AG09319 (cell line): ENCODE results near the gene FAM107B.
A peak's percentile ranks its signal among the peaks of the same experiment; 100 is the strongest.

Source experiments
- DNase-seq: peaks from one replicate; pipeline ENCODE4 v3.0.0-alpha.2; 2010; ENCODE audit warnings: low read depth; ENCODE audit errors: extremely low read depth
- TF ChIP-seq, protein P1 (sequence below): IDR thresholded peaks from 2 replicates; pipeline ENCODE4 v1.5.1; 2011; ENCODE audit warnings: low read depth, mild to moderate bottlenecking, inconsistent platforms, low read length, moderate library complexity

Gene FAM107B

DNA sequence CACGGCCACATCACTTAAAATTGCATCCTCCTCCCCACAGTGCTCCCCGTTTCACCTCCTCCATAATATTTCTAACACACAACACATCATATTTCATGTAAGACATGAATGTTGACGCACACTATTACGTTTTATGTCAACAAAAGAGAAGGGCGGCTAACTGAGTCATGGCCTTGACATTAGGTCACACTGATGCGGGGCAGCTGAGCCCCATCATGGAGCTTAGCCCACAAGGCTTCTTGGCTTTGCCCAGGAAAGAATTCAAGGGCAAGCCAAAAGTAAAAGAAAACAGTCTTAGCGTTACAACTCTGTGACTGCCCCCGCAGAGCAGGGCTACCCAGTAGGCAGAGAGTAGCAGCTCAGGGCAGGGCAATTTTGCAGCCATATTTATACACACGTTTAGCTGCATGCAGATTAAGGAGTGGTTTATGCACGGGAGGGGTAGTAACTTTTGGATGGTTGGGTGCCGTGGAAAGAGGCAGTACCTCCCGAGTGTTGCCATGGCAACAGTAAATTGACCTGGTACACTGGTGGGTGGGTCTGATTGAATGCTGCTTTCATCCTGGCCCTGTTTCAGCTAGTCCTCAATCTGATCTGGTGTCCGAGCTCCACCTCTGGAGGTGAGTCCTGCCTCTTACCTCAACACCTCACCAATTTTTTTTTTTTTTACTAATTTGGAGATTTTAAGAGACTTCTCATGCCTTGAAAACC lies 287.8 kb downstream of the FAM107B start:
- TF ChIP-seq, protein P1, sequence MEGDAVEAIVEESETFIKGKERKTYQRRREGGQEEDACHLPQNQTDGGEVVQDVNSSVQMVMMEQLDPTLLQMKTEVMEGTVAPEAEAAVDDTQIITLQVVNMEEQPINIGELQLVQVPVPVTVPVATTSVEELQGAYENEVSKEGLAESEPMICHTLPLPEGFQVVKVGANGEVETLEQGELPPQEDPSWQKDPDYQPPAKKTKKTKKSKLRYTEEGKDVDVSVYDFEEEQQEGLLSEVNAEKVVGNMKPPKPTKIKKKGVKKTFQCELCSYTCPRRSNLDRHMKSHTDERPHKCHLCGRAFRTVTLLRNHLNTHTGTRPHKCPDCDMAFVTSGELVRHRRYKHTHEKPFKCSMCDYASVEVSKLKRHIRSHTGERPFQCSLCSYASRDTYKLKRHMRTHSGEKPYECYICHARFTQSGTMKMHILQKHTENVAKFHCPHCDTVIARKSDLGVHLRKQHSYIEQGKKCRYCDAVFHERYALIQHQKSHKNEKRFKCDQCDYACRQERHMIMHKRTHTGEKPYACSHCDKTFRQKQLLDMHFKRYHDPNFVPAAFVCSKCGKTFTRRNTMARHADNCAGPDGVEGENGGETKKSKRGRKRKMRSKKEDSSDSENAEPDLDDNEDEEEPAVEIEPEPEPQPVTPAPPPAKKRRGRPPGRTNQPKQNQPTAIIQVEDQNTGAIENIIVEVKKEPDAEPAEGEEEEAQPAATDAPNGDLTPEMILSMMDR, result no peak
- DNase-seq, result no peak

DNA sequence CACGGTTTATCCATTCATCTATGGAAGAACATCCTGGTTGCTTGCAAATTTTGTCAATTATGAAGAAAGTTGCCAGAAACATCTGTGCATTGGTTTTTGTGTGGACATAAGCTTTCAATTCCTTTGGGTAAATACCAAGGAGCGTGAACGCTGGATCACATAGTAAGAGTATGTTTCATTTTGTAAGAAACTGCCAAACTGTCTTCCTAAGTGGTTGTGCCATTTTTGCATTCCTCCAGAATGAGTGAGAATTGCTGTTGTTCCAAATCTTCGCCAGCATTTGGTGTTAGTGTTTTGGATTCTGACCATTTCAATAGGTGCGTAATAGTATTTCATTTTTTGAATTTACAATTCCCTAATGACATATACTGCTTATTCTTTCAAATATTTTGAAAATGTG lies 288.7 kb downstream of the FAM107B start:
- TF ChIP-seq, protein P1, result no peak
- DNase-seq, result no peak

DNA sequence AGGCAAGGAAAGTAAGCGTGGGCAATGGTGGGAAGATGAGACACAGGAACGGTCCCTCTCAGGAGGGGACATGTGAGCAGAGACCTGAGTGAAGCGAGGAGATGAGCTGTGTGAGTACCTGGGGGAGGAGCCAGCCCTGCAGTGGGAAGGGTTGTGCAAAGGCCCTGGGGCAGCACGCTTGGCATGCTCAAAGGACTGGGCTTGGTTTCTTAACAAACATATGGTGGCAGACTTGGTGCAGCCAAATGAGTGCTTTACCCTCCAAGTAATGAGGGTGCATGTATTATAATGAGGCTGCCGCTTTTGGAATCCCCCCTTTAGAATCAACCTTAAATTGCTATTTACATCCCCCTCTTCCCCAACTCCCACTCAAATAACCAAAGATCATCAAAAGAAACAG lies 291.3 kb downstream of the FAM107B start:
- TF ChIP-seq, protein P1, result no peak
- no peak for DNase-seq

DNA sequence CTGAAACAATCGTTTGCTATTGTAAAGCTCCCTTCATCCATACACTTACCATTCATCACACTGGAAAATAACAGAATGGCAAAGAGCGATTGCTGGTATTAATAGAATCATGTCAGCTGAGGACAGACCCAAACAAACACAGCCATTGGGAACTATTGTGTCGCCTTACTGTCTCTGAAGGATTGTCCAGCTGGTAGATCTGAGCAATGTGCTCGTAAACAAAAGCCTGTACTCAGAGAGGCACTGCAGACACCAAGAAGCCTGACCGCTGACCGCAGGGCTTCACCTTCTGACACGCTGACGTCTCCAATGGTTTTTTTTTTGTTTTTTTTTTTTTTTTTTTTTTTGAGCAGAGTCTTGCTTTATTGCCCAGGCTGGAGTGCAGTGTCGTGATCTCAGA lies 292.9 kb downstream of the FAM107B start:
- DNase-seq, result no peak
- TF ChIP-seq, protein P1, result no peak

DNA sequence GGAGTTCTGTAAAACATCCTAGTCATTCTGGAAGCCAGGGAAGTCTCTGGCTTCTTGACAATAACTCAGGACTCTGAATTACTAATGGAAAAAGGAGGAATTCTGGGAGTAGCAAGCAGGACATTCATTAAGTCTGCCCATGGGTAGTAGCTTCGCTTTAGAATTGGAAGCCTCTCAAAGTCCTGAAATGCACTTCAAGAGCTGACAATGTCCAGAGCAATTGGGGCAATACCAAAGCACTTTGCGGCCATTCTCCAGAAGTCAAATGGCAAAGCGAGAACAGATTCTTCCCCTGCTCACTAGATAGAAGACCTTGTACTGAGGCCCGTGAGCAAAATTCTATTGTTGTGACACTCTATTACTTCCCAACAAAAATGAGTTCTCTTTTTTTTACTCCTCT lies 293.7 kb downstream of the FAM107B start:
- no peak for DNase-seq
- TF ChIP-seq, protein P1, result no peak

DNA sequence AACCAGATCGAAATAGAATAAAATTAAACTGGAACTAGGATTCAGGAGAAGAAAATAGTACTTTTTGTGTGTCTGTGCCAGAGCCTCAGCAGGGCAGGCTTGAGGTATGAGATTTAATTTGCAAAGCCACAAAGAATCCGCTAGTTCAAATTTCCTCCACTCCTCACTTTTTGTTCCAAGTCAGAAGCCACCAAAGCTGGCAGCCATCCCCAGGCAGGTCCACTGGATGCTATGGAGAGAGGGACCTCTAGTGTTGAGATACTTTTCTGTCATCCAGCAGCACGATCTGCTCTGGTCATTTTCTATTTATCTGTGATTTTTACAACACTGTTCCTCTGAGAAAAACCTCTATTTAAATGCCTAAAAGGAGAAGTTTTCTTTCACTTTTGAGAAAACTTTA lies 296.1 kb downstream of the FAM107B start:
- TF ChIP-seq, protein P1, result peak; percentile 82
- DNase-seq, result peak; percentile 68

DNA sequence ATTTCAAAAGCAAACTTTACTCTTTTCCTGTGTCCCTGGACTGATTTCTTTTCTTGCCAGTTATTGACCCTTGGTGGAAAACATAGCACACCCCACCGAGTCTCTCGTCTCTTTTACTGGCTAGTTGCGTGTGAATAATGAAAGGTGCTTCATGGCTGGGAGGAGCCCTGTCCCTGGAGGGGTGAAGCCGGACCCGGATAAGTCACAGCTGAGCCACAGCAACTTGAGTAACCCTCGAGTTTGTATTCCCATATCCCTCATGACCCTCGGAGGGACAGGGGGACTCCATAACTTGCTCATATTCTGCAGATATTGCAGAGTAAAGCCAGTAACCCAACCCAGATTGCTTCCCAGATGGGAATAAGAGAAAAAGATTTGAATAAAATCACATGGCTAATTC lies 296.5 kb downstream of the FAM107B start:
- DNase-seq, result no peak
- TF ChIP-seq, protein P1, result no peak
